Measurements from ENCODE around the gene EDN3. TPM values are rescaled to one million over a fixed set of nuclear protein-coding genes. Genes with fewer than 3 reads are reported as not detected.

EDN3 gene
- total and polyA plus RNA-seq, 2 experiments from 2014 or later = 0.13 to 0.17 TPM

- Histone ChIP-seq H3K4me2 (no peak overlapping the region), H2AFZ (no peak overlapping the region), H3K79me2 (replicated peaks; ENCODE audit: insufficient read depth) (no peaks in the 10 kb centered on the region), H3K4me1 (ENCODE audit: insufficient read depth) (no peaks in the 10 kb centered on the region), H3K27me3 (ENCODE audit: insufficient read depth) (no peaks in the 10 kb centered on the region), H3K27ac (ENCODE audit: low read depth) (no peak overlapping the region), H4K20me1 (replicated peaks; ENCODE audit: insufficient read depth) (no peaks in the 10 kb centered on the region), H3F3A (replicated peaks; ENCODE audit: low read depth) (no peaks in the 10 kb centered on the region), H3K36me3 (ENCODE audit: insufficient read depth) (no peaks in the 10 kb centered on the region), H3K4me3 (no peak overlapping the region), H3K9me2 (ENCODE audit: insufficient read depth) (0 out of 2 replicates have a peak, but pooled peaks cover 4% of the 10 kb centered on the region)
- ATAC-seq (no peak), DNase-seq (ENCODE audit: low spot score) (no peak)
- H3K36me3 Mint-ChIP-seq (ENCODE audit: low read depth) = no peaks in the 10 kb centered on the region
- no peaks in the 10 kb centered on the region for H3K9me3 Mint-ChIP-seq
- no peak overlapping the region for H3K27ac Mint-ChIP-seq
- peaks cover 12% of the 10 kb centered on the region for H3K4me1 Mint-ChIP-seq
- H3K4me3 Mint-ChIP-seq = no peak overlapping the region
- peaks cover 12% of the 10 kb centered on the region for H3K27me3 Mint-ChIP-seq (ENCODE audit: insufficient read depth, low read depth, poor library complexity)
- TF ChIP-seq EZH2 (IDR thresholded peaks at IDR 0.05; ENCODE audit: low read depth, unreplicated experiment) (no peak), ZNF114 (CRISPR knock-in tag; IDR thresholded peaks at IDR 0.05) (no peak), ZNF331 (CRISPR knock-in tag; IDR thresholded peaks at IDR 0.05; ENCODE audit: low read depth) (no peak), NANOG (IDR thresholded peaks at IDR 0.05; ENCODE audit: borderline replicate concordance) (no peak), CTCF (conservative IDR thresholded peaks at IDR 0.05; ENCODE audit: low read depth in 2 of 2) (no peak)
These were observed 21.7 kb downstream of the EDN3 start for GRCh38 chr20:59322081-59322480.

GRCh38 chr20:59322585-59323454, 22.4 kb downstream of the EDN3 start:
- Mint-ChIP-seq H3K36me3 (ENCODE audit: low read depth) (no peaks in the 10 kb centered on the region), H3K27ac (no peak overlapping the region), H3K4me3 (no peak overlapping the region), H3K4me1 (peaks cover 12% of the 10 kb centered on the region), H3K9me3 (no peaks in the 10 kb centered on the region), H3K27me3 (ENCODE audit: insufficient read depth, low read depth, poor library complexity) (peaks cover 11% of the 10 kb centered on the region)
- H2AFZ ChIP-seq = no peak overlapping the region
- no peaks in the 10 kb centered on the region for H3K9me2 ChIP-seq (ENCODE audit: insufficient read depth)
- H3K36me3 ChIP-seq (ENCODE audit: insufficient read depth) = no peaks in the 10 kb centered on the region
- no peak for ATAC-seq
- H3K4me3 ChIP-seq = no peak overlapping the region
- no peak overlapping the region for H3K4me2 ChIP-seq
- no peak for DNase-seq (ENCODE audit: low spot score)
- H3K79me2 ChIP-seq (replicated peaks; ENCODE audit: insufficient read depth) = no peaks in the 10 kb centered on the region
- no peaks in the 10 kb centered on the region for H3K4me1 ChIP-seq (ENCODE audit: insufficient read depth)
- no peak overlapping the region for H3K27ac ChIP-seq (ENCODE audit: low read depth)
- no peaks in the 10 kb centered on the region for H3K27me3 ChIP-seq (ENCODE audit: insufficient read depth)
- no peaks in the 10 kb centered on the region for H4K20me1 ChIP-seq (replicated peaks; ENCODE audit: insufficient read depth)
- no peaks in the 10 kb centered on the region for H3F3A ChIP-seq (replicated peaks; ENCODE audit: low read depth)
- TF ChIP-seq CTCF (conservative IDR thresholded peaks at IDR 0.05; ENCODE audit: low read depth in 2 of 2) = no peak
- TF ChIP-seq ZNF114 (CRISPR knock-in tag; IDR thresholded peaks at IDR 0.05) = no peak
- TF ChIP-seq STAT1 (IDR thresholded peaks at IDR 0.05; ENCODE audit: unreplicated experiment) = no peak
- no peak for TF ChIP-seq ZNF462 (CRISPR knock-in tag; IDR thresholded peaks at IDR 0.05)
- no peak for TF ChIP-seq JUNB (IDR thresholded peaks at IDR 0.05; ENCODE audit: unreplicated experiment)
- no peak for TF ChIP-seq POLR2AphosphoS5 (IDR thresholded peaks at IDR 0.05; ENCODE audit: low read depth)
- TF ChIP-seq EZH2phosphoT487 (IDR thresholded peaks at IDR 0.05; ENCODE audit: unreplicated experiment) = no peak

Measured in GM23338 (cell line).